ENCODE results near the gene PCMTD2. TPM values are rescaled to one million over a fixed set of nuclear protein-coding genes. Genes with fewer than 3 reads are reported as not detected.

The PCMTD2 gene
- total RNA-seq, 2 donors from 2014 or later, result 83.3 to 180 TPM

GRCh38 chr20:64236137-64237088 lies 19.1 kb upstream of the PCMTD2 start:
- peaks cover 0 to 23% of the 10 kb centered on the region in 2 donors for H3K4me1 ChIP-seq
- no peaks in the 10 kb centered on the region for H3K27me3 ChIP-seq
- H3K36me3 ChIP-seq, result no peaks in the 10 kb centered on the region
- TF ChIP-seq CTCF (IDR thresholded peaks at IDR 0.05), result no peak
- H3K9me3 ChIP-seq, result no peaks in the 10 kb centered on the region
- no peak overlapping the region for H3K4me3 ChIP-seq
- no peak for DNase-seq (ENCODE audit: low spot score)
- no peak overlapping the region for H3K27ac ChIP-seq

GRCh38 chr20:64237316-64237715 lies 18.2 kb upstream of the PCMTD2 start:
- Histone ChIP-seq H3K36me3 (no peaks in the 10 kb centered on the region), H3K4me1 (peaks cover 0 to 22% of the 10 kb centered on the region in 2 donors), H3K4me3 (no peak overlapping the region), H3K9me3 (no peaks in the 10 kb centered on the region), H3K27me3 (no peaks in the 10 kb centered on the region), H3K27ac (no peak overlapping the region)
- no peak for DNase-seq (ENCODE audit: low spot score)
- no peak for TF ChIP-seq CTCF (IDR thresholded peaks at IDR 0.05)

GRCh38 chr20:64238115-64238825 lies 17.3 kb upstream of the PCMTD2 start:
- peaks cover 0 to 16% of the 10 kb centered on the region in 2 donors for H3K4me1 ChIP-seq
- H3K36me3 ChIP-seq, result no peaks in the 10 kb centered on the region
- no peak for TF ChIP-seq CTCF (IDR thresholded peaks at IDR 0.05)
- no peak overlapping the region for H3K27ac ChIP-seq
- no peaks in the 10 kb centered on the region for H3K27me3 ChIP-seq
- no peak for DNase-seq (ENCODE audit: low spot score)
- H3K4me3 ChIP-seq, result no peak overlapping the region
- no peaks in the 10 kb centered on the region for H3K9me3 ChIP-seq

- no peak for TF ChIP-seq CTCF (IDR thresholded peaks at IDR 0.05)
Observed at GRCh38 chr20:64238851-64239387, 16.6 kb upstream of the PCMTD2 start.

GRCh38 chr20:64239449-64240242 lies 15.9 kb upstream of the PCMTD2 start:
- no peaks in the 10 kb centered on the region for H3K27me3 ChIP-seq
- TF ChIP-seq CTCF (IDR thresholded peaks at IDR 0.05), result no peak
- H3K4me3 ChIP-seq, result no peak overlapping the region
- H3K36me3 ChIP-seq, result no peaks in the 10 kb centered on the region
- no peak overlapping the region for H3K27ac ChIP-seq
- no peaks in the 10 kb centered on the region for H3K9me3 ChIP-seq
- H3K4me1 ChIP-seq, result peaks cover 0 to 5% of the 10 kb centered on the region in 2 donors
- DNase-seq (ENCODE audit: low spot score), result no peak

More at GRCh38 chr20:64238851-64239387, 16.6 kb upstream of the PCMTD2 start:
- Histone ChIP-seq H3K4me3 (no peak overlapping the region), H3K27ac (no peak overlapping the region), H3K27me3 (no peaks in the 10 kb centered on the region), H3K4me1 (peaks cover 0 to 10% of the 10 kb centered on the region in 2 donors), H3K36me3 (no peaks in the 10 kb centered on the region), H3K9me3 (no peaks in the 10 kb centered on the region)
- DNase-seq (ENCODE audit: low spot score), result no peak

Data from right atrium auricular region (tissue), 2 donors.